ENCODE results near the gene TMEM171.

TMEM171 gene

GRCh38 chr5:73137563-73138530 lies 17.5 kb downstream of the TMEM171 start:
- TF ChIP-seq CTCF (IDR thresholded peaks at IDR 0.05; ENCODE audit: insufficient read depth, low read length, missing control alignments): no peak
- POLR2A ChIA-PET: no interaction called here
- CTCF ChIA-PET: interaction anchor here (1.0 to 6.3 kb wide), 7 partner anchors 11 to 79 kb away, joined by 3 to 59 read pairs (median 17); partner anchors contain the start of gene TMEM171
- no peak overlapping the region for H3K4me3 ChIP-seq (ENCODE audit: low read depth, low read length)
- DNase-seq (ENCODE audit: low read depth, low spot score): no peak

- CTCF ChIA-PET: interaction anchor here (1.2 to 1.5 kb wide), 2 partner anchors 14 to 76 kb away, joined by 3 read pairs; no protein-coding TSS in a partner anchor
- no peak for TF ChIP-seq CTCF (IDR thresholded peaks at IDR 0.05; ENCODE audit: insufficient read depth, low read length, missing control alignments)
Observed at GRCh38 chr5:73139485-73139884, 19.1 kb downstream of the TMEM171 start.

GRCh38 chr5:73140801-73141200 lies 20.4 kb downstream of the TMEM171 start:
- POLR2A ChIA-PET: no interaction called here
- CTCF ChIA-PET: interaction anchor here (1.2 kb wide), 2 partner anchors 12 to 76 kb away, joined by 3 to 4 read pairs; no protein-coding TSS in a partner anchor
- H3K4me3 ChIP-seq (ENCODE audit: low read depth, low read length): no peak overlapping the region
- DNase-seq (ENCODE audit: low read depth, low spot score): no peak
- no peak for TF ChIP-seq CTCF (IDR thresholded peaks at IDR 0.05; ENCODE audit: insufficient read depth, low read length, missing control alignments)

More at GRCh38 chr5:73139485-73139884, 19.1 kb downstream of the TMEM171 start:
- H3K4me3 ChIP-seq (ENCODE audit: low read depth, low read length): no peak overlapping the region
- POLR2A ChIA-PET: no interaction called here
- no peak for DNase-seq (ENCODE audit: low read depth, low spot score)

GRCh38 chr5:73142035-73142434 lies 21.7 kb downstream of the TMEM171 start:
- H3K4me3 ChIP-seq (ENCODE audit: low read depth, low read length): no peak overlapping the region
- ChIA-PET POLR2A (no interaction called here), CTCF (interaction anchor here (0.9 kb wide), 1 partner anchor 29 kb away, joined by 3 read pairs; no protein-coding TSS in a partner anchor)
- no peak for DNase-seq (ENCODE audit: low read depth, low spot score)
- TF ChIP-seq CTCF (IDR thresholded peaks at IDR 0.05; ENCODE audit: insufficient read depth, low read length, missing control alignments): no peak

GRCh38 chr5:73143716-73144115 lies 23.3 kb downstream of the TMEM171 start:
- ChIA-PET CTCF (interaction anchor here (1.0 to 1.5 kb wide), 5 partner anchors 8 to 74 kb away, joined by 3 to 6 read pairs (median 4); no protein-coding TSS in a partner anchor), POLR2A (no interaction called here)
- TF ChIP-seq CTCF (IDR thresholded peaks at IDR 0.05; ENCODE audit: insufficient read depth, low read length, missing control alignments): no peak
- no peak for DNase-seq (ENCODE audit: low read depth, low spot score)
- no peak overlapping the region for H3K4me3 ChIP-seq (ENCODE audit: low read depth, low read length)

- CTCF ChIA-PET: interaction anchor here (0.9 to 3.2 kb wide), 3 partner anchors 14 to 67 kb away, joined by 3 to 17 read pairs (median 3); no protein-coding TSS in a partner anchor
- no peak for DNase-seq (ENCODE audit: low read depth, low spot score)
- POLR2A ChIA-PET: no interaction called here
- H3K4me3 ChIP-seq (ENCODE audit: low read depth, low read length): no peak overlapping the region
- TF ChIP-seq CTCF (IDR thresholded peaks at IDR 0.05; ENCODE audit: insufficient read depth, low read length, missing control alignments): no peak
Observed at GRCh38 chr5:73149540-73149939, 29.2 kb downstream of the TMEM171 start.
